ENCODE data around the gene P2RX6.

The P2RX6 gene

GRCh38 chr22:21052715-21053459, 37.9 kb downstream of the P2RX6 start:
- TF ChIP-seq CSDC2 (CRISPR knock-in tag; IDR thresholded peaks at IDR 0.05) (no peak), CREB5 (CRISPR knock-in tag; IDR thresholded peaks at IDR 0.05; ENCODE audit: low read depth) (no peak), ESRRG (CRISPR knock-in tag; IDR thresholded peaks at IDR 0.05) (no peak), PPARA (CRISPR knock-in tag; IDR thresholded peaks at IDR 0.05; ENCODE audit: borderline replicate concordance) (no peak), RARB (CRISPR knock-in tag; IDR thresholded peaks at IDR 0.05) (no peak), ZC3H10 (CRISPR knock-in tag; IDR thresholded peaks at IDR 0.05) (no peak), ARNTL (CRISPR knock-in tag; IDR thresholded peaks at IDR 0.05; ENCODE audit: borderline replicate concordance, low read depth) (no peak), ZFP30 (CRISPR knock-in tag; IDR thresholded peaks at IDR 0.05) (no peak), POU6F1 (CRISPR knock-in tag; IDR thresholded peaks at IDR 0.05; ENCODE audit: borderline replicate concordance, low read depth) (no peak)
- ATAC-seq = no peak

- no peak for TF ChIP-seq CREB5 (CRISPR knock-in tag; IDR thresholded peaks at IDR 0.05; ENCODE audit: low read depth)
- TF ChIP-seq TSHZ2 (CRISPR knock-in tag; IDR thresholded peaks at IDR 0.05) = no peak
- TF ChIP-seq BACH2 (CRISPR knock-in tag; IDR thresholded peaks at IDR 0.05; ENCODE audit: borderline replicate concordance) = no peak
- TF ChIP-seq TCF4 (CRISPR knock-in tag; IDR thresholded peaks at IDR 0.05; ENCODE audit: borderline replicate concordance) = no peak
- TF ChIP-seq CSDC2 (CRISPR knock-in tag; IDR thresholded peaks at IDR 0.05) = no peak
- TF ChIP-seq ZNF8 (CRISPR knock-in tag; IDR thresholded peaks at IDR 0.05) = no peak
- TF ChIP-seq POU6F1 (CRISPR knock-in tag; IDR thresholded peaks at IDR 0.05; ENCODE audit: borderline replicate concordance, low read depth) = no peak
- TF ChIP-seq ZC3H10 (CRISPR knock-in tag; IDR thresholded peaks at IDR 0.05) = no peak
- TF ChIP-seq PPARA (CRISPR knock-in tag; IDR thresholded peaks at IDR 0.05; ENCODE audit: borderline replicate concordance) = no peak
- no peak for ATAC-seq
Observed at GRCh38 chr22:21054046-21054713, 39.2 kb downstream of the P2RX6 start.

- no peak for ATAC-seq
- TF ChIP-seq ESRRG (CRISPR knock-in tag; IDR thresholded peaks at IDR 0.05) = no peak
- no peak for TF ChIP-seq SNAI2 (CRISPR knock-in tag; IDR thresholded peaks at IDR 0.05)
- TF ChIP-seq TCF4 (CRISPR knock-in tag; IDR thresholded peaks at IDR 0.05; ENCODE audit: borderline replicate concordance) = no peak
- TF ChIP-seq BACH2 (CRISPR knock-in tag; IDR thresholded peaks at IDR 0.05; ENCODE audit: borderline replicate concordance) = no peak
- TF ChIP-seq CSRNP3 (CRISPR knock-in tag; IDR thresholded peaks at IDR 0.05) = no peak
- no peak for TF ChIP-seq TOX (CRISPR knock-in tag; IDR thresholded peaks at IDR 0.05; ENCODE audit: borderline replicate concordance)
- no peak for TF ChIP-seq TSHZ2 (CRISPR knock-in tag; IDR thresholded peaks at IDR 0.05)
- TF ChIP-seq CSDC2 (CRISPR knock-in tag; IDR thresholded peaks at IDR 0.05) = no peak
- no peak for TF ChIP-seq ZFP30 (CRISPR knock-in tag; IDR thresholded peaks at IDR 0.05)
Observed at GRCh38 chr22:21054714-21055563, 40.0 kb downstream of the P2RX6 start.

All from SK-N-SH treated with all-trans-retinoic acid at 6 μM for 48 hours (cell line).